Measurements from ENCODE around the gene STIM1.
"Not testable (repeated sequence)": the region's sequence is repeated elsewhere in the genome, so short reads cannot be mapped to it uniquely, and the experiment has no call there.

The STIM1 gene

GRCh38 chr11:3855808-3856491 is 486 bp downstream of the STIM1 start:
- no peak for DNase-seq (ENCODE audit: low read depth)

GRCh38 chr11:3856856-3857553 is 1.5 kb downstream of the STIM1 start:
- no peak for DNase-seq (ENCODE audit: low read depth)

- no peak for DNase-seq (ENCODE audit: low read depth)
Measured at GRCh38 chr11:3857628-3858027, 2.2 kb downstream of the STIM1 start.

GRCh38 chr11:3859373-3859881 is 4.0 kb downstream of the STIM1 start:
- no peak for DNase-seq (ENCODE audit: low read depth)

- DNase-seq (ENCODE audit: low read depth) = no peak
Measured at GRCh38 chr11:3860375-3860774, 4.9 kb downstream of the STIM1 start.

- DNase-seq (ENCODE audit: low read depth) = not testable (repeated sequence)
Measured at GRCh38 chr11:3860898-3861393, 5.5 kb downstream of the STIM1 start.

GRCh38 chr11:3861683-3862082 is 6.2 kb downstream of the STIM1 start:
- DNase-seq (ENCODE audit: low read depth) = no peak

GRCh38 chr11:3865388-3866193 is 10.1 kb downstream of the STIM1 start:
- no peak for DNase-seq (ENCODE audit: low read depth)

- no peak for DNase-seq (ENCODE audit: low read depth)
Measured at GRCh38 chr11:3866206-3866605, 10.7 kb downstream of the STIM1 start.

GRCh38 chr11:3866836-3867208 is 11.4 kb downstream of the STIM1 start:
- no peak for DNase-seq (ENCODE audit: low read depth)

- no peak for DNase-seq (ENCODE audit: low read depth)
Measured at GRCh38 chr11:3867209-3868091, 12.0 kb downstream of the STIM1 start.

GRCh38 chr11:3873712-3874349 is 18.4 kb downstream of the STIM1 start:
- DNase-seq (ENCODE audit: low read depth) = no peak

GRCh38 chr11:3876613-3877012 is 21.1 kb downstream of the STIM1 start:
- DNase-seq (ENCODE audit: low read depth) = no peak

- no peak for DNase-seq (ENCODE audit: low read depth)
Measured at GRCh38 chr11:3877364-3878257, 22.1 kb downstream of the STIM1 start.

- DNase-seq (ENCODE audit: low read depth) = no peak
Measured at GRCh38 chr11:3878258-3878584, 22.8 kb downstream of the STIM1 start.

- no peak for DNase-seq (ENCODE audit: low read depth)
Measured at GRCh38 chr11:3879216-3879966, 23.9 kb downstream of the STIM1 start.

GRCh38 chr11:3879967-3880542 is 24.6 kb downstream of the STIM1 start:
- DNase-seq (ENCODE audit: low read depth) = no peak

- DNase-seq (ENCODE audit: low read depth) = no peak
Measured at GRCh38 chr11:3880724-3881123, 25.3 kb downstream of the STIM1 start.

GRCh38 chr11:3882655-3883054 is 27.2 kb downstream of the STIM1 start:
- no peak for DNase-seq (ENCODE audit: low read depth)
